ENCODE measurements around the gene PEX26.
"Not testable (repeated sequence)": the region's sequence is repeated elsewhere in the genome, so short reads cannot be mapped to it uniquely, and the experiment has no call there.

The PEX26 gene

GRCh38 chr22:18048441-18048898 lies 29.3 kb upstream of the PEX26 start:
- Histone ChIP-seq H3K9me3 (ENCODE audit: control insufficient read depth, insufficient read depth, low read length) (no peaks in the 10 kb centered on the region), H3K9ac (ENCODE audit: low read depth, low read length) (no peak overlapping the region), H3K4me1 (ENCODE audit: insufficient read depth, low read length) (no peaks in the 10 kb centered on the region), H3K36me3 (ENCODE audit: insufficient read depth, low read length) (no peaks in the 10 kb centered on the region)

GRCh38 chr22:18050065-18050464 lies 27.7 kb upstream of the PEX26 start:
- Histone ChIP-seq H3K36me3 (ENCODE audit: insufficient read depth, low read length) (no peaks in the 10 kb centered on the region), H3K9me3 (ENCODE audit: control insufficient read depth, insufficient read depth, low read length) (no peaks in the 10 kb centered on the region), H3K9ac (ENCODE audit: low read depth, low read length) (no peak overlapping the region), H3K4me1 (ENCODE audit: insufficient read depth, low read length) (no peaks in the 10 kb centered on the region)

- H3K9ac ChIP-seq (ENCODE audit: low read depth, low read length); H3K9me3 ChIP-seq (ENCODE audit: control insufficient read depth, insufficient read depth, low read length); H3K36me3 ChIP-seq (ENCODE audit: insufficient read depth, low read length); H3K4me1 ChIP-seq (ENCODE audit: insufficient read depth, low read length): not testable (repeated sequence)
Measured at GRCh38 chr22:18051113-18051512, 26.7 kb upstream of the PEX26 start.

- H3K9ac ChIP-seq (ENCODE audit: low read depth, low read length); H3K36me3 ChIP-seq (ENCODE audit: insufficient read depth, low read length); H3K9me3 ChIP-seq (ENCODE audit: control insufficient read depth, insufficient read depth, low read length); H3K4me1 ChIP-seq (ENCODE audit: insufficient read depth, low read length): not testable (repeated sequence)
Measured at GRCh38 chr22:18053216-18053946, 24.4 kb upstream of the PEX26 start.

- Histone ChIP-seq H3K9me3 (ENCODE audit: control insufficient read depth, insufficient read depth, low read length) (no peaks in the 10 kb centered on the region), H3K36me3 (ENCODE audit: insufficient read depth, low read length) (no peaks in the 10 kb centered on the region), H3K9ac (ENCODE audit: low read depth, low read length) (no peak overlapping the region), H3K4me1 (ENCODE audit: insufficient read depth, low read length) (no peaks in the 10 kb centered on the region)
Measured at GRCh38 chr22:18055619-18056160, 22.1 kb upstream of the PEX26 start.

GRCh38 chr22:18056161-18056666 lies 21.6 kb upstream of the PEX26 start:
- Histone ChIP-seq H3K36me3 (ENCODE audit: insufficient read depth, low read length) (no peaks in the 10 kb centered on the region), H3K4me1 (ENCODE audit: insufficient read depth, low read length) (no peaks in the 10 kb centered on the region), H3K9me3 (ENCODE audit: control insufficient read depth, insufficient read depth, low read length) (no peaks in the 10 kb centered on the region), H3K9ac (ENCODE audit: low read depth, low read length) (no peak overlapping the region)

GRCh38 chr22:18056807-18057474 lies 20.8 kb upstream of the PEX26 start:
- Histone ChIP-seq H3K9me3 (ENCODE audit: control insufficient read depth, insufficient read depth, low read length) (no peaks in the 10 kb centered on the region), H3K9ac (ENCODE audit: low read depth, low read length) (no peak overlapping the region), H3K36me3 (ENCODE audit: insufficient read depth, low read length) (no peaks in the 10 kb centered on the region), H3K4me1 (ENCODE audit: insufficient read depth, low read length) (no peaks in the 10 kb centered on the region)

- no peaks in the 10 kb centered on the region for H3K9me3 ChIP-seq (ENCODE audit: control insufficient read depth, insufficient read depth, low read length)
- no peaks in the 10 kb centered on the region for H3K36me3 ChIP-seq (ENCODE audit: insufficient read depth, low read length)
- no peaks in the 10 kb centered on the region for H3K4me1 ChIP-seq (ENCODE audit: insufficient read depth, low read length)
- no peak overlapping the region for H3K9ac ChIP-seq (ENCODE audit: low read depth, low read length)
Measured at GRCh38 chr22:18057568-18058209, 20.1 kb upstream of the PEX26 start.

- no peak overlapping the region for H3K9ac ChIP-seq (ENCODE audit: low read depth, low read length)
- H3K36me3 ChIP-seq (ENCODE audit: insufficient read depth, low read length): no peaks in the 10 kb centered on the region
- no peaks in the 10 kb centered on the region for H3K4me1 ChIP-seq (ENCODE audit: insufficient read depth, low read length)
- no peaks in the 10 kb centered on the region for H3K9me3 ChIP-seq (ENCODE audit: control insufficient read depth, insufficient read depth, low read length)
Measured at GRCh38 chr22:18058371-18059093, 19.3 kb upstream of the PEX26 start.

GRCh38 chr22:18059094-18059417 lies 18.7 kb upstream of the PEX26 start:
- no peaks in the 10 kb centered on the region for H3K9me3 ChIP-seq (ENCODE audit: control insufficient read depth, insufficient read depth, low read length)
- H3K9ac ChIP-seq (ENCODE audit: low read depth, low read length): no peak overlapping the region
- H3K36me3 ChIP-seq (ENCODE audit: insufficient read depth, low read length): no peaks in the 10 kb centered on the region
- no peaks in the 10 kb centered on the region for H3K4me1 ChIP-seq (ENCODE audit: insufficient read depth, low read length)

- Histone ChIP-seq H3K36me3 (ENCODE audit: insufficient read depth, low read length) (no peaks in the 10 kb centered on the region), H3K9me3 (ENCODE audit: control insufficient read depth, insufficient read depth, low read length) (no peaks in the 10 kb centered on the region), H3K9ac (ENCODE audit: low read depth, low read length) (no peak overlapping the region), H3K4me1 (ENCODE audit: insufficient read depth, low read length) (no peaks in the 10 kb centered on the region)
Measured at GRCh38 chr22:18059473-18059872, 18.3 kb upstream of the PEX26 start.

- Histone ChIP-seq H3K4me1 (ENCODE audit: insufficient read depth, low read length) (no peaks in the 10 kb centered on the region), H3K9ac (ENCODE audit: low read depth, low read length) (no peak overlapping the region), H3K9me3 (ENCODE audit: control insufficient read depth, insufficient read depth, low read length) (no peaks in the 10 kb centered on the region), H3K36me3 (ENCODE audit: insufficient read depth, low read length) (no peaks in the 10 kb centered on the region)
Measured at GRCh38 chr22:18059991-18060390, 17.8 kb upstream of the PEX26 start.

- Histone ChIP-seq H3K36me3 (ENCODE audit: insufficient read depth, low read length) (no peaks in the 10 kb centered on the region), H3K9ac (ENCODE audit: low read depth, low read length) (no peak overlapping the region), H3K4me1 (ENCODE audit: insufficient read depth, low read length) (no peaks in the 10 kb centered on the region), H3K9me3 (ENCODE audit: control insufficient read depth, insufficient read depth, low read length) (no peaks in the 10 kb centered on the region)
Measured at GRCh38 chr22:18060646-18061620, 16.9 kb upstream of the PEX26 start.
